Mesendoderm (in vitro differentiated cells): Measurements from ENCODE around the gene LYZL1.

Experiments
- DNase-seq: peaks from one replicate; pipeline ENCODE4 v3.0.0; 2013
- H2AK5ac ChIP-seq: 2 replicates; pipeline ENCODE4 v1.6.1; 2013; ENCODE audit warnings: low read length, inconsistent platforms
- H2BK120ac ChIP-seq: 2 replicates; pipeline ENCODE4 v1.6.1; 2013; ENCODE audit warnings: low read depth, mild to moderate bottlenecking, low read length, moderate library complexity, mixed read lengths
- H2BK15ac ChIP-seq: replicated peaks from 2 replicates; pipeline ENCODE4 v1.6.1; 2013; ENCODE audit warnings: low read depth, mild to moderate bottlenecking, moderate library complexity
- H2BK5ac ChIP-seq: 2 replicates; pipeline ENCODE4 v1.6.1; 2013; ENCODE audit warnings: low read length, inconsistent platforms
- H3K18ac ChIP-seq: 2 replicates; pipeline ENCODE4 v1.6.1; 2013; ENCODE audit warnings: mild to moderate bottlenecking, low read length, mixed read lengths
- H3K23ac ChIP-seq: one replicate; pipeline ENCODE4 v1.6.1; 2013; ENCODE audit warnings: low read length
- H3K27ac ChIP-seq: 2 replicates; pipeline ENCODE4 v1.5.1; 2013; ENCODE audit warnings: low read depth, mild to moderate bottlenecking, inconsistent platforms, low read length, moderate library complexity
- H3K27me3 ChIP-seq: 2 replicates; pipeline ENCODE4 v1.6.1; 2013; ENCODE audit warnings: low read length, control low read depth, mild to moderate bottlenecking, inconsistent platforms; ENCODE audit not compliant: insufficient read depth, poor library complexity
- H3K36me3 ChIP-seq: 2 replicates; pipeline ENCODE4 v1.6.1; 2013; ENCODE audit warnings: low read length, inconsistent platforms; ENCODE audit not compliant: control insufficient read depth, insufficient read depth
- H3K4ac ChIP-seq: one replicate; pipeline ENCODE4 v1.6.1; 2013; ENCODE audit warnings: low read depth, mild to moderate bottlenecking, low read length, moderate library complexity
- H3K4me1 ChIP-seq: 2 replicates; pipeline ENCODE4 v1.6.1; 2013; ENCODE audit warnings: low read depth, low read length, inconsistent platforms; ENCODE audit not compliant: control insufficient read depth
- H3K4me2 ChIP-seq: 2 replicates; pipeline ENCODE4 v1.6.1; 2013; ENCODE audit warnings: low read length
- H3K4me3 ChIP-seq: 2 replicates; pipeline ENCODE4 v1.5.1; 2013; ENCODE audit warnings: mild to moderate bottlenecking, low read length
- H3K56ac ChIP-seq: one replicate; pipeline ENCODE4 v1.6.1; 2013; ENCODE audit warnings: low read length
- H3K79me1 ChIP-seq: 2 replicates; pipeline ENCODE4 v1.6.1; 2013; ENCODE audit warnings: low read length, inconsistent platforms
- H3K79me2 ChIP-seq: 2 replicates; pipeline ENCODE4 v1.6.1; 2013; ENCODE audit warnings: mild to moderate bottlenecking, low read length; ENCODE audit not compliant: control insufficient read depth, insufficient read depth
- H3K9ac ChIP-seq: 2 replicates; pipeline ENCODE4 v1.6.1; 2013; ENCODE audit warnings: low read length, inconsistent platforms
- H4K5ac ChIP-seq: one replicate; pipeline ENCODE4 v1.6.1; 2013; ENCODE audit warnings: low read length
- H4K8ac ChIP-seq: one replicate; pipeline ENCODE4 v1.6.1; 2013; ENCODE audit warnings: low read depth, mild to moderate bottlenecking, control low read depth, low read length, moderate library complexity
- WGBS: extraction: QIAGEN DNeasy Blood & Tissue Kit; methylation state at CpG from one replicate; pipeline ENCODE4 v1.1.7; 2013; ENCODE audit warnings: low lambda C conversion rate, missing lambda C conversion rate; ENCODE audit not compliant: insufficient coverage; ENCODE audit errors: extremely low coverage; 5-methylcytosine and 5-hydroxymethylcytosine counted together

LYZL1 gene

GRCh38 chr10:29322918-29323317, 34.0 kb downstream of the LYZL1 start:
- H3K9ac ChIP-seq = no peak overlapping the region
- H3K79me2 ChIP-seq = no peaks in the 10 kb centered on the region
- no peak overlapping the region for H3K4ac ChIP-seq
- no CpG with 5 or more reads among the region's 5 CpGs for WGBS
- H3K4me2 ChIP-seq = no peak overlapping the region
- no peaks in the 10 kb centered on the region for H3K4me1 ChIP-seq
- H3K79me1 ChIP-seq = no peaks in the 10 kb centered on the region
- H2BK5ac ChIP-seq = no peak overlapping the region
- no peak overlapping the region for H3K27ac ChIP-seq
- no peak overlapping the region for H3K4me3 ChIP-seq
- H3K27me3 ChIP-seq = no peaks in the 10 kb centered on the region
- H2AK5ac ChIP-seq = no peak overlapping the region
- H3K36me3 ChIP-seq = no peaks in the 10 kb centered on the region
- H3K18ac ChIP-seq = no peak overlapping the region
- no peak for DNase-seq
- H2BK15ac ChIP-seq = no peak overlapping the region
- no peak overlapping the region for H4K8ac ChIP-seq
- H3K56ac ChIP-seq = no peak overlapping the region
- H4K5ac ChIP-seq = no peak overlapping the region
- H2BK120ac ChIP-seq = no peak overlapping the region
- H3K23ac ChIP-seq = no peak overlapping the region

- Histone ChIP-seq H3K36me3 (no peaks in the 10 kb centered on the region), H2BK5ac (no peak overlapping the region), H2BK120ac (no peak overlapping the region), H4K8ac (no peak overlapping the region), H3K56ac (no peak overlapping the region), H2BK15ac (no peak overlapping the region), H3K27me3 (no peaks in the 10 kb centered on the region), H3K79me1 (no peaks in the 10 kb centered on the region), H3K4me2 (no peak overlapping the region), H3K18ac (no peak overlapping the region), H4K5ac (no peak overlapping the region), H3K4me3 (no peak overlapping the region), H3K9ac (no peak overlapping the region), H3K4ac (no peak overlapping the region), H3K27ac (no peak overlapping the region), H2AK5ac (no peak overlapping the region), H3K79me2 (no peaks in the 10 kb centered on the region), H3K23ac (no peak overlapping the region), H3K4me1 (no peaks in the 10 kb centered on the region)
- no peak for DNase-seq
- WGBS = no CpG with 5 or more reads among the region's 5 CpGs
Observed at GRCh38 chr10:29323367-29323766, 34.5 kb downstream of the LYZL1 start.

- Histone ChIP-seq H3K4me2 (no peak overlapping the region), H4K8ac (no peak overlapping the region), H3K4ac (no peak overlapping the region), H4K5ac (no peak overlapping the region), H3K27ac (no peak overlapping the region), H3K79me1 (no peaks in the 10 kb centered on the region), H2BK5ac (no peak overlapping the region), H3K79me2 (no peaks in the 10 kb centered on the region), H2BK15ac (no peak overlapping the region), H3K36me3 (no peaks in the 10 kb centered on the region), H3K18ac (no peak overlapping the region), H3K4me3 (no peak overlapping the region), H3K9ac (no peak overlapping the region), H3K27me3 (no peaks in the 10 kb centered on the region), H3K56ac (no peak overlapping the region), H3K23ac (no peak overlapping the region), H3K4me1 (no peaks in the 10 kb centered on the region), H2AK5ac (no peak overlapping the region), H2BK120ac (no peak overlapping the region)
- no CpG with 5 or more reads among the region's 11 CpGs for WGBS
- DNase-seq = no peak
Observed at GRCh38 chr10:29324220-29324841, 35.5 kb downstream of the LYZL1 start.

- H3K27ac ChIP-seq = no peak overlapping the region
- H3K4ac ChIP-seq = no peak overlapping the region
- no peaks in the 10 kb centered on the region for H3K36me3 ChIP-seq
- no peak overlapping the region for H3K56ac ChIP-seq
- H2AK5ac ChIP-seq = no peak overlapping the region
- no peak overlapping the region for H4K5ac ChIP-seq
- H3K18ac ChIP-seq = no peak overlapping the region
- H3K4me1 ChIP-seq = no peaks in the 10 kb centered on the region
- H2BK120ac ChIP-seq = no peak overlapping the region
- no peaks in the 10 kb centered on the region for H3K79me1 ChIP-seq
- no peak for DNase-seq
- H4K8ac ChIP-seq = no peak overlapping the region
- no peak overlapping the region for H2BK5ac ChIP-seq
- H2BK15ac ChIP-seq = no peak overlapping the region
- no peaks in the 10 kb centered on the region for H3K79me2 ChIP-seq
- H3K4me2 ChIP-seq = no peak overlapping the region
- WGBS = no CpG with 5 or more reads among the region's 2 CpGs
- H3K4me3 ChIP-seq = no peak overlapping the region
- H3K23ac ChIP-seq = no peak overlapping the region
- no peak overlapping the region for H3K9ac ChIP-seq
- no peaks in the 10 kb centered on the region for H3K27me3 ChIP-seq
Observed at GRCh38 chr10:29326299-29326698, 37.4 kb downstream of the LYZL1 start.

GRCh38 chr10:29326886-29327745, 38.2 kb downstream of the LYZL1 start:
- no peak for DNase-seq
- Histone ChIP-seq H3K27ac (no peak overlapping the region), H3K18ac (no peak overlapping the region), H2AK5ac (no peak overlapping the region), H3K4ac (no peak overlapping the region), H3K79me1 (no peaks in the 10 kb centered on the region), H3K9ac (no peak overlapping the region), H2BK5ac (no peak overlapping the region), H3K36me3 (no peaks in the 10 kb centered on the region), H3K4me2 (no peak overlapping the region), H4K8ac (no peak overlapping the region), H3K56ac (no peak overlapping the region), H3K4me3 (no peak overlapping the region), H2BK120ac (no peak overlapping the region), H3K23ac (no peak overlapping the region), H3K79me2 (no peaks in the 10 kb centered on the region), H2BK15ac (no peak overlapping the region), H3K4me1 (no peaks in the 10 kb centered on the region), H4K5ac (no peak overlapping the region), H3K27me3 (no peaks in the 10 kb centered on the region)
- WGBS = no CpG with 5 or more reads among the region's 10 CpGs
